K562 (cell line): Measurements from ENCODE around the gene C17orf75. TPM values are rescaled to one million over a fixed set of nuclear protein-coding genes. Genes with fewer than 3 reads are reported as not detected.

Experiments
- ARID1B ChIP-seq: fragments of 450-650 bp; IDR thresholded peaks from 2 replicates; pipeline ENCODE4 v1.6.1; 2016; ENCODE audit warnings: antibody characterized with exemption, mild to moderate bottlenecking, inconsistent platforms
- CBX3 ChIP-seq, 2 experiments: IDR thresholded peaks; 1 replicate in 1 of 2; 2 replicates in 1 of 2; pipeline ENCODE4 v1.6.1; 2012; ENCODE audit warnings: inconsistent platforms in 2 of 2, low read length in 2 of 2, borderline replicate concordance in 1 of 2, control low read depth in 1 of 2
- ESRRA ChIP-seq: fragments of 450-650 bp; IDR thresholded peaks from 2 replicates; pipeline ENCODE4 v1.6.1; 2014; ENCODE audit warnings: low read depth, mild to moderate bottlenecking, moderate library complexity, borderline replicate concordance
- FOXM1 ChIP-seq, 2 experiments: fragments of 450-650 bp in 1 of 2; sonication (generic) in 1 of 2; formaldehyde crosslinking in 1 of 2; IDR thresholded peaks; 2 replicates each; pipeline versions ENCODE4 v1.6.1 to v1.9.0; 2017 to 2022; ENCODE audit warnings: low read depth in 2 of 2, mild to moderate bottlenecking in 2 of 2, missing genetic modification reagents in 1 of 2, moderate library complexity in 1 of 2
- GATA2 ChIP-seq: sonication (generic); formaldehyde crosslinking; IDR thresholded peaks from 2 replicates; pipeline ENCODE4 v1.4.0; 2020; ENCODE audit warnings: mild to moderate bottlenecking, missing genetic modification reagents
- ILK ChIP-seq: fragments of 450-650 bp; IDR thresholded peaks from 2 replicates; pipeline ENCODE4 v1.6.1; 2016; ENCODE audit warnings: missing genetic modification characterization, low read depth, mild to moderate bottlenecking, missing compliant biosample characterization, moderate library complexity, borderline replicate concordance
- JUNB ChIP-seq: fragments of 450-650 bp; formaldehyde crosslinking; conservative IDR thresholded peaks from 2 replicates; pipeline ENCODE4 v1.4.0; 2020; ENCODE audit warnings: mild to moderate bottlenecking
- NCOR1 ChIP-seq: fragments of 450-650 bp; IDR thresholded peaks from 2 replicates; pipeline ENCODE4 v1.6.1; 2016; ENCODE audit warnings: mild to moderate bottlenecking, moderate library complexity
- POLR2B ChIP-seq: fragments of 450-650 bp; IDR thresholded peaks from 2 replicates; pipeline ENCODE4 v1.6.1; 2018; ENCODE audit warnings: low read depth; ENCODE audit not compliant: partially characterized antibody
- POU5F1 ChIP-seq: fragments of 150-350 bp; IDR thresholded peaks from 2 replicates; pipeline ENCODE4 v1.6.1; 2014; ENCODE audit warnings: borderline replicate concordance, low read length, low read depth, mild to moderate bottlenecking; ENCODE audit not compliant: partially characterized antibody
- SPI1 ChIP-seq: IDR thresholded peaks from 2 replicates; pipeline ENCODE4 v1.6.1; 2011; ENCODE audit warnings: low read depth, low read length, control low read depth, borderline replicate concordance
- SRSF1 ChIP-seq: fragments of 200-400 bp; formaldehyde crosslinking; IDR thresholded peaks from 2 replicates; pipeline ENCODE4 v1.6.1; 2017; ENCODE audit warnings: mild to moderate bottlenecking, low read depth, low read length, moderate library complexity
- YY1 ChIP-seq, 3 experiments: IDR thresholded peaks; 2 replicates each; pipeline ENCODE4 v1.6.1; 2011; ENCODE audit warnings: low read length in 2 of 3, mild to moderate bottlenecking in 2 of 3, moderate library complexity in 2 of 3, borderline replicate concordance in 1 of 3, control low read depth in 1 of 3, low read depth in 1 of 3; ENCODE audit not compliant: insufficient read depth in 3 of 3, insufficient replicate concordance in 2 of 3, control insufficient read depth in 1 of 3, insufficient read length in 1 of 3; ENCODE audit errors: extremely low read depth in 1 of 3
- ZFPM2 ChIP-seq: fragments of 250-450 bp; sonication (Bioruptor Pico); IDR thresholded peaks from 2 replicates; pipeline ENCODE4 v1.5.1; 2022; ENCODE audit warnings: mild to moderate bottlenecking
- ZNF217 ChIP-seq: sonication (generic); formaldehyde crosslinking; IDR thresholded peaks from 2 replicates; pipeline ENCODE4 v1.8.0; 2022; ENCODE audit warnings: mild to moderate bottlenecking, missing genetic modification reagents
- ZNF551 ChIP-seq: fragments of 250-450 bp; sonication (Bioruptor Pico); IDR thresholded peaks from 2 replicates; pipeline ENCODE4 v1.5.0; 2021; ENCODE audit warnings: mild to moderate bottlenecking, moderate library complexity
- ZNF785 ChIP-seq: fragments of 250-450 bp; sonication (Bioruptor Pico); IDR thresholded peaks from 2 replicates; pipeline ENCODE4 v1.4.0; 2020; ENCODE audit warnings: mild to moderate bottlenecking
- ZNF79 ChIP-seq: fragments of 250-450 bp; sonication (Bioruptor Pico); IDR thresholded peaks from 2 replicates; pipeline ENCODE4 v1.4.0; 2020; ENCODE audit warnings: low read depth, mild to moderate bottlenecking, moderate library complexity
- polyA plus RNA-seq, 8 experiments: library from polyadenylated mRNA; depleted of rRNA in 4 of 8; stranded (reverse) in 5 of 8; unstranded in 3 of 8; fragments of >200 nt; fragmentation: Nextera tagmentation in 2 of 8; fragmentation: Illumina TruSeq in 1 of 8; extraction: Ambion mirVana in 2 of 8; extraction: Trizol in 1 of 8; gene quantifications; 2 replicates each; pipeline versions ENCODE4 v1.2.1 to v1.2.3, GENCODE V29; 2011 to 2014; ENCODE audit warnings: inconsistent platforms in 1 of 8, missing spikeins in 1 of 8
- total RNA-seq, 7 experiments: library from RNA; depleted of rRNA in 6 of 7; stranded (reverse); fragments of >200 nt in 6 of 7; fragmentation: Illumina TruSeq in 2 of 7; extraction: Trizol in 2 of 7; gene quantifications; 2 replicates each; pipeline versions ENCODE4 v1.2.1 to v1.2.3, GENCODE V29; 2011 to 2021; ENCODE audit warnings: low replicate concordance in 1 of 7
- TF ChIP-seq, protein P1 (sequence below): fragments of 450-650 bp; IDR thresholded peaks from 2 replicates; pipeline ENCODE4 v1.6.1; 2016; ENCODE audit warnings: borderline replicate concordance
- TF ChIP-seq, protein P2 (sequence below): fragments of 450-650 bp; IDR thresholded peaks from 2 replicates; pipeline ENCODE4 v1.6.1; 2016
- TF ChIP-seq, protein P3 (sequence below), 2 experiments: IDR thresholded peaks; 2 replicates each; pipeline ENCODE4 v1.6.1; 2012; ENCODE audit warnings: improper control_type of control experiment in 2 of 2, low read depth in 2 of 2, low read length in 2 of 2, borderline replicate concordance in 1 of 2

The C17orf75 gene
- total and polyA plus RNA-seq, 9 of the 15 experiments (the other 6 are each of a cell fraction or from before 2014, with no cell fraction given), result 15.5 to 55.7 (median 18.5) TPM

DNA sequence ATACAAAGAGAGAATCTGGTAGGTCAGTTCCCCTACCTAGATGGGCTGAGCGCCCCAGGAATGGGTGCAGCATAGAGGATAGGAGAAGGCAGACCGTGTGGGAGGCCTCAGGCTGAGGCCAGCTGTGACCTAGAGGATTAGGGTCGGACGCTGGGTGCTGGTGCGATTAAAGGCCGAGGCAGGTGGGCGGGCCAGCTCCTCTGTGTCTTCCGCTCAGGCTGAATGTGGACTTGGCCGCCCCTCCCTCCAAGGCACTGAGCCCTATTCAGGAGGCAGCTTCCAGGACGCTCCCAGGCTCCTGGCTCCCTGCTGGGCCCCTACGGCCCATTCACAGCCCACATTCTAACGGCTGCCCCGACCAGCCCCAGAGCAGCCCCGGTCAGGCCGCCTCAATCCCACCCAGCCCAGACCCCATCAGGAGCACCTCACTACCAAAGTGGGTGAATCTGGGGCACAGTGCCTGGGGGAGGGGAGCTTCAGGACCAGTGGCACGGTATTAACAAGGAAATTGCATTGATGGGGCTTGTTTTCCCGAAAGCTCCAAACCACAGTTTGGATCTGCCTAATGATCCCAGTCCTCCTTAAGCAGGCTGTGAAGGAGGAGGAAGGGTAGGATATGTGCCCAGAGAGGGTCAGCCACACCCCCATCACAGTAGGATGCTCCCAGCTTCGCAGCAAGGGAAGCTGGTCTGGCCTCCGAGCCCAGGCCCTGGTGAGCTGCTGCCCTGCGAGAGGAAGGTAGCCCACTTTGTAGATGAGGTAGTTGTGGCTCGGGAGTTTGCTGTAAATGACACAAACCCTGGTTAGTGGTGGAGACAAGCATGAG lies 61.9 kb downstream of the C17orf75 start (continued):
- TF ChIP-seq SRSF1 (no peak), NCOR1 (peak; percentile 71), POLR2B (no peak), ILK (no peak), ESRRA (no peak), JUNB (CRISPR knock-in tag) (no peak), ZNF551 (CRISPR knock-in tag) (no peak), YY1 (IDR thresholded peaks at IDR 0.05; ENCODE audit: borderline replicate concordance in 1 of 3, control insufficient read depth in 1 of 3, extremely low read depth in 1 of 3, insufficient read depth in 3 of 3, insufficient read length in 1 of 3, insufficient replicate concordance in 2 of 3, low read depth in 1 of 3, low read length in 2 of 3) (peak in 1 of 3 experiments; percentile 16), ZFPM2 (no peak), ZNF785 (CRISPR knock-in tag) (no peak), CBX3 (IDR thresholded peaks at IDR 0.05; ENCODE audit: borderline replicate concordance in 1 of 2, low read length in 2 of 2) (0 out of 3 replicates have a peak, but pooled peaks of 1 of the 2 experiments have one; percentile 22), SPI1 (no peak), POU5F1 (no peak), ZNF79 (CRISPR knock-in tag) (no peak), FOXM1 (IDR thresholded peaks at IDR 0.05; ENCODE audit: low read depth) (no peak), FOXM1 (CRISPR knock-in tag; IDR thresholded peaks at IDR 0.05; ENCODE audit: low read depth) (no peak), GATA2 (CRISPR knock-in tag) (peak; percentile 50; the same call in 1 of the 2 replicates), ARID1B (peak; percentile 72; the same call in 1 of the 2 replicates), ZNF217 (CRISPR knock-in tag) (no peak)
- TF ChIP-seq, protein P1, sequence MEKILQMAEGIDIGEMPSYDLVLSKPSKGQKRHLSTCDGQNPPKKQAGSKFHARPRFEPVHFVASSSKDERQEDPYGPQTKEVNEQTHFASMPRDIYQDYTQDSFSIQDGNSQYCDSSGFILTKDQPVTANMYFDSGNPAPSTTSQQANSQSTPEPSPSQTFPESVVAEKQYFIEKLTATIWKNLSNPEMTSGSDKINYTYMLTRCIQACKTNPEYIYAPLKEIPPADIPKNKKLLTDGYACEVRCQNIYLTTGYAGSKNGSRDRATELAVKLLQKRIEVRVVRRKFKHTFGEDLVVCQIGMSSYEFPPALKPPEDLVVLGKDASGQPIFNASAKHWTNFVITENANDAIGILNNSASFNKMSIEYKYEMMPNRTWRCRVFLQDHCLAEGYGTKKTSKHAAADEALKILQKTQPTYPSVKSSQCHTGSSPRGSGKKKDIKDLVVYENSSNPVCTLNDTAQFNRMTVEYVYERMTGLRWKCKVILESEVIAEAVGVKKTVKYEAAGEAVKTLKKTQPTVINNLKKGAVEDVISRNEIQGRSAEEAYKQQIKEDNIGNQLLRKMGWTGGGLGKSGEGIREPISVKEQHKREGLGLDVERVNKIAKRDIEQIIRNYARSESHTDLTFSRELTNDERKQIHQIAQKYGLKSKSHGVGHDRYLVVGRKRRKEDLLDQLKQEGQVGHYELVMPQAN, result no peak
- TF ChIP-seq, protein P2, sequence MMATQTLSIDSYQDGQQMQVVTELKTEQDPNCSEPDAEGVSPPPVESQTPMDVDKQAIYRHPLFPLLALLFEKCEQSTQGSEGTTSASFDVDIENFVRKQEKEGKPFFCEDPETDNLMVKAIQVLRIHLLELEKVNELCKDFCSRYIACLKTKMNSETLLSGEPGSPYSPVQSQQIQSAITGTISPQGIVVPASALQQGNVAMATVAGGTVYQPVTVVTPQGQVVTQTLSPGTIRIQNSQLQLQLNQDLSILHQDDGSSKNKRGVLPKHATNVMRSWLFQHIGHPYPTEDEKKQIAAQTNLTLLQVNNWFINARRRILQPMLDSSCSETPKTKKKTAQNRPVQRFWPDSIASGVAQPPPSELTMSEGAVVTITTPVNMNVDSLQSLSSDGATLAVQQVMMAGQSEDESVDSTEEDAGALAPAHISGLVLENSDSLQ, result no peak
- TF ChIP-seq, protein P3, sequence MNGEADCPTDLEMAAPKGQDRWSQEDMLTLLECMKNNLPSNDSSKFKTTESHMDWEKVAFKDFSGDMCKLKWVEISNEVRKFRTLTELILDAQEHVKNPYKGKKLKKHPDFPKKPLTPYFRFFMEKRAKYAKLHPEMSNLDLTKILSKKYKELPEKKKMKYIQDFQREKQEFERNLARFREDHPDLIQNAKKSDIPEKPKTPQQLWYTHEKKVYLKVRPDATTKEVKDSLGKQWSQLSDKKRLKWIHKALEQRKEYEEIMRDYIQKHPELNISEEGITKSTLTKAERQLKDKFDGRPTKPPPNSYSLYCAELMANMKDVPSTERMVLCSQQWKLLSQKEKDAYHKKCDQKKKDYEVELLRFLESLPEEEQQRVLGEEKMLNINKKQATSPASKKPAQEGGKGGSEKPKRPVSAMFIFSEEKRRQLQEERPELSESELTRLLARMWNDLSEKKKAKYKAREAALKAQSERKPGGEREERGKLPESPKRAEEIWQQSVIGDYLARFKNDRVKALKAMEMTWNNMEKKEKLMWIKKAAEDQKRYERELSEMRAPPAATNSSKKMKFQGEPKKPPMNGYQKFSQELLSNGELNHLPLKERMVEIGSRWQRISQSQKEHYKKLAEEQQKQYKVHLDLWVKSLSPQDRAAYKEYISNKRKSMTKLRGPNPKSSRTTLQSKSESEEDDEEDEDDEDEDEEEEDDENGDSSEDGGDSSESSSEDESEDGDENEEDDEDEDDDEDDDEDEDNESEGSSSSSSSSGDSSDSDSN (IDR thresholded peaks at IDR 0.05; ENCODE audit: borderline replicate concordance in 1 of 2, low read depth in 2 of 2, low read length in 2 of 2), result 0 out of 4 replicates have a peak, but pooled peaks of 1 of the 2 experiments have one; percentile 40
